DMS79 (cell line): Measurements from ENCODE around the gene MRPL28.
"Not testable (repeated sequence)": the region's sequence is repeated elsewhere in the genome, so short reads cannot be mapped to it uniquely, and the experiment has no call there.

ENCODE experiments used
- DNase-seq: peaks from one replicate; lab custom pipeline; 2025; lab: John Stamatoyannopoulos, UW

MRPL28 gene

GRCh38 chr16:370443-370842, at the start of gene MRPL28:
MRPL28 (minus strand) TSS chr16:370538; CDS start chr16:370218, 320 bp downstream.
- DNase-seq = peak; percentile 86

- not testable (repeated sequence) for DNase-seq
Measured at GRCh38 chr16:415170-415498, 44.8 kb upstream of the MRPL28 start.

GRCh38 chr16:414395-415169, 44.2 kb upstream of the MRPL28 start:
- no peak for DNase-seq

DNA sequence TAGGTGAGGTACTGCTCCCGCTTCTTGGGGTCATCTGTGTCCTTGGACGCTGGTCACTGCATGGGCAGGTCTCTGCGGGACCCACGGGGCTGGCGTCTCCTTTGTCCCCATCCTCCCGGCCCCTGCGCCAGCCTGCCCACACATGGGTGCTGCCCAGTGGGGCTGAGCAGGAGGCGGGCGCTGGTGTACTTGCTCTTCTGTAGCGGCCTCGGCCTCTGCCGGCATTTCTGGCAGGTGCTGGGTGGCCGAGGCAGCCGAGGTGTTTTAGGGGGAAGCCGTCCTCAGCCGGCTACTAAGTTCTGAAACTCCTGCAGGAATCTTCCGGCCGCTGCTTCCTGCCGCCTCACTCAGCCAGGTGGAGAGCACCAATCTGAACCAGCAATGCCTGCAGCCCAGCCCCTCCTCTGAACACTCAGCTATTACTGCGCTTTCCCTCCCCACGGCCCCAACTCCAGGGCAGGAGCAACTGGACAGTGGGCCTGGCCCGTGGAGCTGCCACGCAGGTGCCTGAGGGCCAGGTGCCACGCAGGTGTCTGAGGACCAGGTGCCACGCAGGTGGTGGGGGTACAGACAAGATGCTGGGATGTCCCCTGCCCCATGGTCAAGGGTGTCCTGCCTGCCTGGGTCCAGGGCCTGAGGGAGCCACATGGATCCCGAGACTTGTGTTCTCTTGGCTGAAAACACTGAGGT, 41.4 kb upstream of the MRPL28 start:
- DNase-seq = no peak

DNA sequence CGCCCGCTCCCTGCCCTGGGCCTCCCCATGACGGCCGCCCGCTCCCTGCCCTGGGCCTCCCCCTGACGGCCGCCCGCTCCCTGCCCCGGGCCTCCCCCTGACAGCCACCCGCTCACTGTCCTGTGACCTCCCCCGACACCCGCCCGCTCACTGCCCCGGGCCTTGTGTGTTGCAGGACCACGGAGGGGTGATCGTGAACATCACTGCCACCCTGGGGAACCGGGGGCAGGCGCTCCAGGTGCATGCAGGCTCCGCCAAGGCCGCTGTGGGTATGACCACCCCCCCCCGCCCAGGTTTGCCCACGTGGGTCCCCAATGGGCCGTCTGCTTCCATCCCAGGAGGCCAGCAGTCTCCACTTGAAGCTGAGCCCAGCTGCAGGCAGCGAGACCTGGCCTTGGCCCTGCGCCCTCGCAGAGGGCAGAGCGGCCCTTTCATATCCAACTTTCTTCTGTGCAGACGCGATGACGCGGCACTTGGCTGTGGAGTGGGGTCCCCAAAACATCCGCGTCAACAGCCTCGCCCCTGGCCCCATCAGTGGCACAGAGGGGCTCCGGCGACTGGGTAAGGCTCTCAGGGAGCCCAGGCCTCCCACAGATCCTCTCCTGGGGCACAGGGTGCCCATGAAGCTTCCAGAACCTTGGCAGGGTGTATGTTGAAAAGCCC, 40.3 kb upstream of the MRPL28 start:
- DNase-seq = no peak

DNA sequence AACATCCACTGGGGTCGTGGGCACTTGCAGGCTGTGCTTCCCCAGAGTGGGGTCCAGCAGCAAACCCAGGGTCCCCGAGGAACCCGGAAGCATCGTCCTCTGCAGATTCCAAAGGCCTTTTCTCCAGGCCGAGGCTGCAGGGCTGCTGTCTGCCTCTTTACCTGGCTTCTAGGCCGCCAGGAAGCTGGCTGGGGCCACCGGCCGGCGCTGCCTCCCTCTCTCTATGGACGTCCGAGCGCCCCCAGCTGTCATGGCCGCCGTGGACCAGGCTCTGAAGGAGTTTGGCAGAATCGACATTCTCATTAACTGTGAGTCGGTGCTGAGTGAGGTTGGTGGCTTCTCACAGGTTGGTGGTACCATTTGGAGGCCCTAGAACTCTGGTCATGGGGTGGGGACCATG, 36.9 kb upstream of the MRPL28 start:
- no peak for DNase-seq

DNA sequence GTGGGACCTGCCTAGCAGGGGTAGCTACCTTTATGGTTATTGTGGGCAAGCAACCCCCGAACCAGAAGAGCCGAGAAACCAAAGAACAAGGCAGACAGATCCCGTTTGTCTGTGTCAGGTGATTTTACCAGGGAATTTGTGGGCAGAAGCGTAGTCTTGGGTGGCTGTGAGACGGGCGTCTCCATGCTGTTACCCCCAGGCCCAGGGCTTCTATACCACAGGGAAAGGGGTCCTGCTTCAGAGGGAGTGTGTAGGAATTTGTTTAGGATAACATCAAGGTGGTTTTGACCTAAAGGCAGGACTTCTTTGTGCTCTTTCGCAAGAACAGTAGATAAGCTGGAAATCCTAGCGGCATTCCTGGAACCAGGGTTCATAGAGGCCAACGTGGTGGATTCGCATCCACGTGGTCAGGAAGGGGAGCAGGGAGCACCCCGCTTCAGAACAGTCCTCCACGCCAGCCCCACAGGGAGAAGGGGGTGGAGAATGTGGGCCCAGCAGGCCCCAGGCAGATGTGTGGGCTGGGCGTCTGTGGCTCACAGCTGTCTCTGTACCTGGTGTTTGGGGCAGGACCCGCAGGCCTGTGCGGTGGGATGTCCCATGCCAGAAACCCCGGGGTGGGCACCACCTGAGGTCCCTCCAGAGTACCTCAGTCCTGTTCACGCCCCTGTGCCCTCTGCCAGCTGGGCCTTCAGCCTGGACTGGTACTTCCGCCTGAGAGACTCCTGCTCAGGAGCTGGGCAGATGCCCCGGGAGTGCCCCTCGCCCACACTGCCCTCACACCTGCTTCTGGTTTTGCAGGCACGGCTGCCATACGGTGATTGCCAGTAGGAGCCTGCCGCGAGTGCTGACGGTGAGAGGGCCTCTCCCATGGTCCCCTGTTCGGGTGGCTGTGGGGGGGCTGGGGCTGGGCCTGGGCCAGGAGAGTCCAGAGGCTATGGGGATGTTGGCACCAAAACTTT, 35.5 kb upstream of the MRPL28 start:
- no peak for DNase-seq

DNA sequence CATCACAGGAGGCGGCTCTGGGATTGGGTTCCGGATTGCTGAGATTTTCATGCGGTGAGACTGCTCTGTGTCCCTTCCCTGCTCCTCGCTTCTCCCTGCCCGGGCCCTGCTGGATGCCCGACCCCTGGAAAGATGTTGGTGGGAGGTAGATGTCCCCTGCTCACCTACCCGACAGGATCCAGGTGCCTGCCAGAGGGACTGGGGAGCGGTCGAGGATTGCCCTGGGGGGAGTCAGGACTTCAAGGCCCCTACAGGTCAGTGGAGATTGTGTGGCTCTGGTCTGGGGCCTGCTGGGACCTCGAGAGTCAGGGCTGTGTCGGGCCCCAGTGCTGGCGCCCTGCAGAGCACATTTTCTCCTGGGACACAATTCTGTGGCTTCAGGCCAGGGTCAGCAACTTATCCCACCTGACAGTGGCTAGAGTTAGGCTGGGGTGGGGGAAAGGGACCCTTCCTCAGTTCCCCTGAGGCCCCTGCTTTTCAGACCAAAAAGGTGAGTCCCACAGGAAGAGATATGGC, 34.7 kb upstream of the MRPL28 start:
- no peak for DNase-seq

DNA sequence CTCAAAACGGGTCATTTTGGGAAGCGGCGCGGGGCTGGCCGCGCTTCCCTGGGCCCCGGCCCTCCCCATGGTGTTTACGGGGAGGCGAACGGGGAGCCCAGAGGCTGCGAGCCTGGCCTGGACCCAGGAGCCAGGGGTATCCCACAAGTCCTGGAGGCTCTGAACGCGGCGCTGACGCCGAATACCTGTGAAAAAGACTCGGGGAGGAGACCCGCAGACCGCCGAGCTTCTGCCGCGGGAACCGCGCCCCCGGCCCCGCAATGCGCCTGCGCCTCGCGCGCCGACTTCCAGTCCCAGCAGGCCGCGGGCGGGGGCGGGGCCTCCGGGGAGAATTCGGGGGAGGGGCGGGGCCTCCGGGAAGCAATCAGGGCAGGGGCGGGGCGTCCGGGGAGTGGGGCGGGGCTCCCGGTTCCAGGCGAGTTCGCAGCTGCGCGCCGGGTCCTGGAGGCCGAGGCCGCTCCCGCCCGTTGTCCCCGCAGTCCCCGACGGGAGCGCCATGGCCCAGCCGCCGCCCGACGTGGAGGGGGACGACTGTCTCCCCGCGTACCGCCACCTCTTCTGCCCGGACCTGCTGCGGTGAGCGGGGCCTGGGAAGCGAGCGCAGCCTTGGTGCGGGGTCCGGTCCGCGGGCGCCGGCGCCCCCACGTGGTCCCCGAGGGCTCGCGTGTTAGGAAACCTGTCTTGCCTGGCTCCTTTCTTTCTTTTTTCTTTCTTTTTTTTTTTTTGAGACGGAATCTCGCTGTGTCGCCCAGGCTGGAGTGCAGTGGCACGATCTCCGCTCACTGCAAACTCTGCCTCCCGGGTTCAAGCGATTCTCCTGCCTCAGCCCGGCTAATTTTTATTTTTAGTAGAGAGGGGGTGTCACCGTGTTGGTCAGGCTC, 31.4 kb upstream of the MRPL28 start, which contains the start of gene DECR2:
Gene DECR2, plus strand, starts transcription at position 418 of the 881 bp plus-strand sequence. Its CDS starts 79 bp downstream, at position 497.
- DNase-seq = peak; percentile 70

- no peak for DNase-seq
Measured at GRCh38 chr16:400061-400591, 29.8 kb upstream of the MRPL28 start.

- no peak for DNase-seq
Measured at GRCh38 chr16:399340-400019, 29.1 kb upstream of the MRPL28 start.

DNA sequence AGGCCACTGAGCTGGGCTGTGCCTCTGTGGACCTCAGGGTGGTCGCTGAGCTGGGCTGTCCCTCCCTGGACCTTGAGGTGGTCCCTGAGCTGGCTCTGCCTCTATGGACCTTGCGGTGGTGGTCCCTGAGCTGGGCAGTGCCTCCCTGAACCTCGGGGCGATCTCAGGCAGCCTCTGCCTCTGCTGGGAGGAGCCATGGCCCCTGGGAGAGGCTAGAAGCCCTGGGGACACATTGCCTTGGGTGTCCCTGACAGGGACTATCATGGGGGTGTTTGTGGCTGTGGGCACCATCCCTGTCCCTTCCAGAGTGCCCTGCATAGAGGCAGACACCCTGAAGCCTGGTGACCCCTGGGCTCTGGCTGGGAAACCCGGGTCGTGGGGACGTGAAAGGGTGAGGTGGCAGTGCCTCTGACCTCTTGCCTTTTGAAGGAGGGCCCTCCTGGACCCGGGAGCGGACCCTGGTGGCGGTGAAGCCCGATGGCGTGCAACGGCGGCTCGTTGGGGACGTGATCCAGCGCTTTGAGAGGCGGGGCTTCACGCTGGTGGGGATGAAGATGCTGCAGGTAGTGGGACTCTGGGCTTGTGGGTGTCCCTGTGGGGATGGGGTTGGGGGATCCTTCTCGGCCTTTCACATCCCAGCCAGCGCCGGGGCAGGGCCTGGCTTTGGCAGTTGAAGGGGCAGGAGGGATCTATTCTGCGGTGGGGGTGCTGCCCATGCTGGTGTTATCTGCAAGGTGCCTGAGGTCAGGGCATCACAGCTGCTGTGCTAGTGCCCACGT, 28.4 kb upstream of the MRPL28 start:
- no peak for DNase-seq

DNA sequence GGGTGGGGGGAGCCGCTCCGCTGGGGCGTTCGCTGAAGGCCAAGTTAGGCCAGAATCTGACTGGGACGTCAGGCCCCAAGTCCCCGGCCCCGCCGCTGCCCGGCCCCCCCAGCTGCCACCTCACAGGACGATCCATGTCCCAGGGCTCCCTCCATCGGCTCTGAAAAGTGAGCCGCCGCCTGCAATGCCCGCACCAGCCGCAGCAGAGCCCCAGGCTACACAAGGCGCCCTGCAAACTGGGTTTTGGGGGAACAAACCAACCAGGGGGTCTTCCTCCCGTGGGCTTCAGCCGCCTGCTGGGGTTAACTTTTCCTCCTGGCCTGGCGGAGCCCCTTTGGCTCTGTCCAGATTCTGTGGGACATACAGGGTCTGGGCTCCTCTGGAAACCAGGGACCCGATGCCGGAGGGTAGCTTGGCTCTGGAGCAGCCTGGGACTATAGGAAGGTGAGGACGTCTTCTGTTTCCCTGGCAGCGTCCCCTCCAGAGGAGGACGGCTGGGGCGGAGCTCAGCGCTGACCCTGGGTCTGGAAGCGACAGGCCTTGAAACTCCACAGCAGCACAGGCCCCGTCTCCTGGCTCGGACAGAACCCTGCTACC, 27.5 kb upstream of the MRPL28 start:
- DNase-seq = no peak

DNA sequence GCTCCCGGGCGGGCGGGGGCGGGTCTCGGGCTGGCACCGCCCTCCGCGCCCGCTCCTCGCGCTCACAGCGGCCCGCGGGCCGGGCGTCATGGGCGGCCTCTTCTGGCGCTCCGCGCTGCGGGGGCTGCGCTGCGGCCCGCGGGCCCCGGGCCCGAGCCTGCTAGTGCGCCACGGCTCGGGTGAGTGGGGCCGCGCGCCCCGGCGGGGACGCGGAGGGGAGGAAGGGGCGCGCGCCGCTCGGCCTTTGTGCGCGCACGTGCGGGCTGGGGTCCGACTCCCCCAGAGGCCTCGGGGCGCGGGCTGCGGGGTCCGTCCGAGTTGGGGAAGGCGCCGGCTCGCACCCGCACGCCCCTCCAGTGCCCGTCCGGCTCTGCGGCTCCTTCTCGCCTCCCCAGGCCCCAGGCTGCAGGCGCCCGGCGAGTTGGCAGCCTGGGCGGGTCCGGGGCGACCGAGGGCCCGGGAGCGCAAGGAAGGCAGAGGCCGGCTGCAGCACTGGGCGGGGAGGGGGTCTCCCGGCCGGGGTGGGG, 26.9 kb upstream of the MRPL28 start, which contains the start of gene NME4:
Gene NME4, plus strand, starts transcription at position 65 of the 527 bp plus-strand sequence. Its CDS starts 24 bp downstream, at position 89.
- no peak for DNase-seq

- no peak for DNase-seq
Measured at GRCh38 chr16:396605-397004, 26.3 kb upstream of the MRPL28 start.

- no peak for DNase-seq
Measured at GRCh38 chr16:396199-396598, 25.9 kb upstream of the MRPL28 start.

DNA sequence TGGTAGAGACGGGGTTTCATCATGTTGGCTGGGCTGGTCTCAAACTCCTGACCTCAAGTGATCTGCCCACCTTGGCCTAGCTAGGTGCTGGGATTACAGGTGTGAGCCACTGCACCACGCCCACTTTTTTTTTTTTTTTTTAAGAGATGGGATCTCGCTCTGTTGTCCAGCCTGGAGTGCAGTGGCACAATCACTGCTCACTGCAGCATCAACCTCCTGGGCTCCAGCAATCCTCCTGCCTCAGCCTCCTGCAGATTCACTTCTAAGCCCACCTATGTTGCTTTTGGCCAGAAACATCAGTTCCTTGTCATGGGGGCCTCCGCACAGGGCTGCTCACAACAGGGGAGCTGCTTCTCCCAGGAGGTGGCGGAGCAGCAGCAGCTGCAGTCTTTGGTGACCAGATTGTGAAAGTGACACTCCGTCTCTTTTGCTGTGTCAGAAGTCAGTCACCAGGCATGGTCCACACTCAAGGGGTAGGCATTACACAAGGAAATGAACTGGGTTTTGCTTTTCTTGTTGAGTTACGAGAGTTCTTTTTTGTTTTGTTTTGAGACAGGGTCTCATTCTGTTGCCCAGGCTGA, 22.2 kb upstream of the MRPL28 start:
- no peak for DNase-seq

- DNase-seq = peak; percentile 22
Measured at GRCh38 chr16:391885-392335, 21.6 kb upstream of the MRPL28 start.
